HTR-8/SVneo (cell line): ENCODE data around the gene PRR5L.
A peak's percentile ranks its signal among the peaks of the same experiment; 100 is the strongest.

Experiments
- DNase-seq: peaks from one replicate; pipeline ENCODE4 v3.0.0; 2011; ENCODE audit warnings: low spot score, mixed read lengths; ENCODE audit not compliant: insufficient read length
- FAIRE-seq: peaks from 2 replicates; lab custom pipeline; 2011; peaks lifted over from hg19 to GRCh38; lab: Jason Lieb, UNC

PRR5L gene

GRCh38 chr11:36352922-36353321 is 56.8 kb downstream of the PRR5L start:
- FAIRE-seq (no peak), DNase-seq (no peak)

- FAIRE-seq (no peak), DNase-seq (peak; percentile 35)
Observed at GRCh38 chr11:36354221-36355003, 58.3 kb downstream of the PRR5L start.

- DNase-seq (no peak), FAIRE-seq (no peak)
Observed at GRCh38 chr11:36356201-36356600, 60.1 kb downstream of the PRR5L start.

- DNase-seq = no peak
- FAIRE-seq = no peak
Observed at GRCh38 chr11:36357831-36358230, 61.7 kb downstream of the PRR5L start.

GRCh38 chr11:36358436-36358835 is 62.3 kb downstream of the PRR5L start:
- no peak for FAIRE-seq
- DNase-seq = no peak

GRCh38 chr11:36360318-36360717 is 64.2 kb downstream of the PRR5L start:
- DNase-seq = no peak

GRCh38 chr11:36360826-36361415 is 64.8 kb downstream of the PRR5L start:
- no peak for FAIRE-seq
- DNase-seq = no peak

More at GRCh38 chr11:36360318-36360717, 64.2 kb downstream of the PRR5L start:
- peak; percentile 74 for FAIRE-seq

GRCh38 chr11:36361472-36361871 is 65.4 kb downstream of the PRR5L start:
- no peak for DNase-seq
- no peak for FAIRE-seq

GRCh38 chr11:36361901-36362391 is 65.9 kb downstream of the PRR5L start:
- FAIRE-seq (peak; percentile 72), DNase-seq (peak; percentile 68)

- peak; percentile 16 for FAIRE-seq
Observed at GRCh38 chr11:36362902-36363301, 66.8 kb downstream of the PRR5L start.

GRCh38 chr11:36363361-36364268 is 67.5 kb downstream of the PRR5L start:
- DNase-seq (no peak), FAIRE-seq (peak; percentile 51)

More at GRCh38 chr11:36362902-36363301, 66.8 kb downstream of the PRR5L start:
- peak; percentile 42 for DNase-seq

- no peak for DNase-seq
- FAIRE-seq = no peak
Observed at GRCh38 chr11:36364551-36365325, 68.7 kb downstream of the PRR5L start.

- DNase-seq (no peak), FAIRE-seq (no peak)
Observed at GRCh38 chr11:36365907-36366306, 69.8 kb downstream of the PRR5L start.

GRCh38 chr11:36367806-36368680 is 72.0 kb downstream of the PRR5L start:
- FAIRE-seq = no peak
- no peak for DNase-seq

GRCh38 chr11:36371181-36371580 is 75.1 kb downstream of the PRR5L start:
- no peak for FAIRE-seq
- DNase-seq = no peak

GRCh38 chr11:36371590-36371989 is 75.5 kb downstream of the PRR5L start:
- DNase-seq = no peak
- FAIRE-seq = no peak

- no peak for FAIRE-seq
Observed at GRCh38 chr11:36372101-36372771, 76.1 kb downstream of the PRR5L start.

More at GRCh38 chr11:36372101-36372771, 76.1 kb downstream of the PRR5L start:
- DNase-seq = no peak
